K562 (cell line): ENCODE results near the gene HRAS. TPM values are rescaled to one million over a fixed set of nuclear protein-coding genes. Genes with fewer than 3 reads are reported as not detected.

Experiments used
- ATAC-seq: fragments of 200-7000 bp; cut with Tn5 transposase; 3 replicates; pipeline ENCODE4 v1.9.1; 2020; ENCODE audit warnings: moderate library complexity
- BruUV-seq: library from RNA; stranded (reverse); fragments of 400-500 nt; replicated peaks from 2 replicates; lab custom pipeline; 2021; lab: Mats Ljungman, UMichigan
- CTCF ChIA-PET: fragments of 300-600 bp; formaldehyde crosslinking; extraction: SDS; loops from one replicate; lab custom pipeline; 2021; ENCODE audit warnings: low intra/inter-chr PET ratio; lab: Yijun Ruan, JAX
- POLR2A ChIA-PET: fragments of 300-600, 350-650 bp; sonication (Branson Sonifier 250); formaldehyde crosslinking; extraction: SDS; loops from one replicate; lab custom pipeline; 2021; ENCODE audit warnings: antibody characterized with exemption, inconsistent platforms; lab: Yijun Ruan, JAX
- DNase-seq, 4 experiments: peaks; one replicate each; pipeline versions ENCODE4 v3.0.0 to v3.0.0-alpha.2; 2011 to 2018; ENCODE audit warnings: low spot score in 3 of 4, mixed read lengths in 3 of 4; ENCODE audit errors: extremely low read depth in 1 of 4
- FAIRE-seq: peaks from 2 replicates; lab custom pipeline; 2011; peaks lifted over from hg19 to GRCh38; lab: Jason Lieb, UNC
- H2AFZ ChIP-seq: 2 replicates; pipeline ENCODE4 v1.6.0; 2011; ENCODE audit warnings: low read depth, low read length, control low read depth, inconsistent platforms
- H3K27ac ChIP-seq: fragments of 200-600 bp; 3 replicates; pipeline ENCODE4 v1.8.0; 2011; ENCODE audit warnings: low read depth, mild to moderate bottlenecking, control low read depth, inconsistent platforms, low read length, moderate library complexity, mixed read lengths; ENCODE audit errors: extremely low read depth
- H3K27me3 ChIP-seq, 2 experiments: fragments of 300-600 bp in 1 of 2; 2 replicates in 1 of 2; 3 replicates in 1 of 2; pipeline versions ENCODE4 v1.6.0 to v1.8.0; 2011; ENCODE audit warnings: inconsistent platforms in 2 of 2, low read length in 2 of 2, mild to moderate bottlenecking in 1 of 2, mixed read lengths in 1 of 2, moderate library complexity in 1 of 2; ENCODE audit not compliant: control insufficient read depth in 2 of 2, insufficient read depth in 2 of 2
- H3K36me3 ChIP-seq: fragments of 300-600 bp; 3 replicates; pipeline ENCODE4 v1.8.0; 2011; ENCODE audit warnings: mild to moderate bottlenecking, low read length, inconsistent platforms; ENCODE audit not compliant: control insufficient read depth, insufficient read depth
- H3K4me1 ChIP-seq, 2 experiments: fragments of 200-600 bp in 1 of 2; replicated peaks in 1 of 2; 2 replicates in 1 of 2; 3 replicates in 1 of 2; pipeline versions ENCODE4 v1.5.1 to v1.8.0; 2011; ENCODE audit warnings: inconsistent platforms in 2 of 2, low read length in 2 of 2, mild to moderate bottlenecking in 1 of 2, mixed read lengths in 1 of 2, moderate library complexity in 1 of 2; ENCODE audit not compliant: control insufficient read depth in 2 of 2, insufficient read depth in 2 of 2
- H3K4me2 ChIP-seq: 2 replicates; pipeline ENCODE4 v1.6.1; 2011; ENCODE audit warnings: low read length, control low read depth, inconsistent platforms, mixed read lengths; ENCODE audit not compliant: insufficient read depth
- H3K4me3 ChIP-seq: fragments of 200-600 bp; sonication (generic), shearing (Covaris generic); 2 replicates; pipeline ENCODE4 v1.5.1; 2016; ENCODE audit warnings: control low read depth, inconsistent platforms
- H3K79me2 ChIP-seq: fragments of 200-600 bp; 3 replicates; pipeline ENCODE4 v1.8.0; 2011; ENCODE audit warnings: low read length, inconsistent platforms; ENCODE audit not compliant: control insufficient read depth, insufficient read depth
- H3K9ac ChIP-seq, 2 experiments: 2 replicates each; pipeline versions ENCODE4 v1.6.0 to v1.6.1; 2011; ENCODE audit warnings: low read depth in 2 of 2, low read length in 2 of 2, control low read depth in 1 of 2, inconsistent platforms in 1 of 2, mild to moderate bottlenecking in 1 of 2, mixed read lengths in 1 of 2; ENCODE audit not compliant: insufficient read depth in 1 of 2
- H3K9me1 ChIP-seq: one replicate; pipeline ENCODE4 v1.6.0; 2011; ENCODE audit warnings: inconsistent platforms, mild to moderate bottlenecking, low read length, moderate library complexity; ENCODE audit not compliant: control insufficient read depth, insufficient read depth
- H3K9me3 ChIP-seq: replicated peaks from 2 replicates; pipeline ENCODE4 v1.5.1; 2011; ENCODE audit warnings: low read depth, low read length, inconsistent platforms; ENCODE audit not compliant: control insufficient read depth, insufficient read depth
- H4K20me1 ChIP-seq: replicated peaks from 2 replicates; pipeline ENCODE4 v1.6.1; 2011; ENCODE audit warnings: low read length, inconsistent platforms, mixed read lengths; ENCODE audit not compliant: control insufficient read depth, insufficient read depth
- FIP1L1 ChIP-seq: fragments of 200-400 bp; formaldehyde crosslinking; IDR thresholded peaks from 2 replicates; pipeline ENCODE4 v1.6.1; 2018; ENCODE audit warnings: mild to moderate bottlenecking, low read depth, low read length; ENCODE audit not compliant: poor library complexity, severe bottlenecking
- IFI16 ChIP-seq: fragments of 250-450 bp; sonication (Bioruptor Pico); IDR thresholded peaks from 2 replicates; pipeline ENCODE4 v2.1.2; 2022; ENCODE audit warnings: mild to moderate bottlenecking, inconsistent platforms
- PPARD ChIP-seq: fragments of 250-450 bp; sonication (Bioruptor Pico); IDR thresholded peaks from 2 replicates; pipeline ENCODE4 v1.8.0; 2022; ENCODE audit warnings: inconsistent platforms, mild to moderate bottlenecking, moderate library complexity
- RBM34 ChIP-seq: fragments of 200-400 bp; formaldehyde crosslinking; IDR thresholded peaks from 2 replicates; pipeline ENCODE4 v1.6.1; 2018; ENCODE audit warnings: low read length, borderline replicate concordance; ENCODE audit not compliant: insufficient read depth
- TARDBP ChIP-seq: fragments of 450-650 bp; IDR thresholded peaks from 2 replicates; pipeline ENCODE4 v1.6.1; 2016
- ZFX ChIP-seq: sonication (generic); formaldehyde crosslinking; IDR thresholded peaks from 2 replicates; pipeline ENCODE4 v1.8.0; 2022; ENCODE audit warnings: mild to moderate bottlenecking, missing genetic modification reagents, moderate library complexity
- ZNF696 ChIP-seq: fragments of 250-450 bp; sonication (Bioruptor Pico); conservative IDR thresholded peaks from 2 replicates; pipeline ENCODE4 v1.4.0; 2020; ENCODE audit warnings: mild to moderate bottlenecking, moderate library complexity
- whole genome bisulfite sequencing: fragments of 100-300 bp; shearing (Covaris generic); methylation state at CpG from one replicate; pipeline ENCODE4 v1.1.6; 2016; ENCODE audit warnings: low coverage, mixed read lengths; ENCODE audit not compliant: insufficient coverage; ENCODE audit errors: missing lambda C conversion rate; 5-methylcytosine and 5-hydroxymethylcytosine counted together
- in situ Hi-C: fragments of 300-500 bp; cut with MboI; formaldehyde crosslinking; loops from 4 replicates; pipeline ENCODE4 v1.15.0; 2018; ENCODE audit warnings: inconsistent platforms, mixed read lengths
- intact Hi-C: fragments of 100-400 bp; cut with micrococcal nuclease; formaldehyde crosslinking; loops from 2 replicates; pipeline ENCODE4 v1.14.2; 2022
- polyA plus RNA-seq, 8 experiments: library from polyadenylated mRNA; depleted of rRNA in 4 of 8; stranded (reverse) in 5 of 8; unstranded in 3 of 8; fragments of >200 nt; fragmentation: Nextera tagmentation in 2 of 8; fragmentation: Illumina TruSeq in 1 of 8; extraction: Ambion mirVana in 2 of 8; extraction: Trizol in 1 of 8; gene quantifications; 2 replicates each; pipeline versions ENCODE4 v1.2.1 to v1.2.3, GENCODE V29; 2011 to 2014; ENCODE audit warnings: inconsistent platforms in 1 of 8, missing spikeins in 1 of 8
- total RNA-seq, 7 experiments: library from RNA; depleted of rRNA in 6 of 7; stranded (reverse); fragments of >200 nt in 6 of 7; fragmentation: Illumina TruSeq in 2 of 7; extraction: Trizol in 2 of 7; gene quantifications; 2 replicates each; pipeline versions ENCODE4 v1.2.1 to v1.2.3, GENCODE V29; 2011 to 2021; ENCODE audit warnings: low replicate concordance in 1 of 7

HRAS gene
- total and polyA plus RNA-seq, 9 of the 15 experiments (the other 6 are each of a cell fraction or from before 2014, with no cell fraction given) = 2.8 to 73.5 (median 29.6) TPM

DNA sequence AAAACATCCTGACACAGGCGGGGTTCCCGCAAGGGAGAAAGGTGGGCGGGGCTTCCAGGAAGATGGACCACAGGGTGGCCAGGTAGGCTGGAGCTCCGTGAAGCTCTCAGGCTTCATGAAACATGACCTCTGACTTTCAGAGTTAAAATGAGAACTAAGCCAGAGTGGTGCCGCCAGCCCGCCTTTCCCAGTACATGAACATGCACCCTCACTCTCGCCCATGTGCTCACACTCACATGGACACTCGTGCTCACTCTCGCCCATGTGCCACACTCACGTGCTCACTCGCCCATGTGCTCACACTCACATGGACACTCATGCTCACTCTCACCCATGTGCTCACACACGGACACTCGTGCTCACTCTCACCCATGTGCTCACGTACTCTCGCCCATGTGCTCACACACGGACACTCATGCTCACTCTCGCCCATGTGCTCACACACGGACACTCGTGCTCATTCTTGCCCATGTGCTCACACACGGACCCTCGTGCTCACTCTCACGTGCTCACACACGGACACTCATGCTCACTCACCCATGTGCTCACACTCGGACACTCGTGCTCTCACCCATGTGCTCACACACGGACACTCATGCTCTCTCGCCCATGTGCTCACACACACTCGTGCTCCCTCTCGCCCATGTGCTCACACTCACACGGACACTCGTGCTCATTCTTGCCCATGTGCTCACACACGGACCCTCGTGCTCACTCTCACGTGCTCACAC, 38.4 kb downstream of the HRAS start (continued):
- no peak for TF ChIP-seq RBM34
- peak; percentile 73 for TF ChIP-seq TARDBP
- no peak for TF ChIP-seq PPARD (CRISPR knock-in tag)
- TF ChIP-seq IFI16 (CRISPR knock-in tag) = no peak
- no peak for TF ChIP-seq FIP1L1
- TF ChIP-seq, all 486 proteins: peak for 17

DNA sequence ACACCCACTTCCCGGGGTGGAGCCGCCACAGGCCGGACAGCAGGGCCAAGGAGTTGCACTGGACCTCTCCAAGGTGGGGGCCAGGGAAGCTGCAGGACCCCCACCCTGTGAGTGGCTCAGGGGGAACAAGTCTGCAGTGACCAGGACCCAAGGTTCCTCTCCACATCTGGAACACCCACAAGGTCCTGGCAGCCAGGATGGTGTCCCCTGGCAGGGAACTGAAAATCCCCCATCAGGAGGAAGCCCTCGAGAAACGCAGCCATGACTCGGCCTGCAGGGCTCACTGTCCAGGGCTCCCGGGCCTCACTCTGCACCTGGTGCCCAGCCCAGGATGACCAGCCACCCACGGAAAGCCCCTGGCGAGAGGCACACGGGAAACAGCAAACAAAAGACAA, 39.8 kb downstream of the HRAS start:
- no peak for DNase-seq
- no peak overlapping the region for H2AFZ ChIP-seq
- H3K4me1 ChIP-seq = peaks cover 0 to 53% of the 10 kb centered on the region in 2 experiments; a peak in 2 of 5 replicates
- peaks cover 3% of the 10 kb centered on the region for H3K9me1 ChIP-seq
- in situ Hi-C loops (no loop called here), intact Hi-C loops (no loop called here)
- no peak overlapping the region for H3K4me3 ChIP-seq
- no TSS peak for BruUV-seq
- ChIA-PET CTCF (no interaction called here), POLR2A (no interaction called here)
- H3K27me3 ChIP-seq = no peaks in the 10 kb centered on the region
- H3K9me3 ChIP-seq = peaks cover 4% of the 10 kb centered on the region
- peaks cover 89% of the 10 kb centered on the region for H3K36me3 ChIP-seq
- no peak for FAIRE-seq
- no peaks in the 10 kb centered on the region for H4K20me1 ChIP-seq
- H3K4me2 ChIP-seq = no peak overlapping the region
- no peak overlapping the region for H3K27ac ChIP-seq
- TF ChIP-seq ZFX (CRISPR knock-in tag) (0 out of 2 replicates have a peak, but pooled peaks have one; percentile 14), ZNF696 (CRISPR knock-in tag) (no peak)
- ATAC-seq = no peak
- WGBS = 90% methylated on average over 10 of the region's 10 CpGs
- peaks cover 5% of the 10 kb centered on the region; the same call in 2 of the 3 replicates for H3K79me2 ChIP-seq
- peak overlapping the region in 1 of 2 experiments; percentile 45; a peak in 2 of 4 replicates for H3K9ac ChIP-seq
